ENCODE results near the gene SMC1A.

GRCh38 chrX:53354669-53355068 lies 67.8 kb downstream of the SMC1A start:
- TF ChIP-seq, protein P1, sequence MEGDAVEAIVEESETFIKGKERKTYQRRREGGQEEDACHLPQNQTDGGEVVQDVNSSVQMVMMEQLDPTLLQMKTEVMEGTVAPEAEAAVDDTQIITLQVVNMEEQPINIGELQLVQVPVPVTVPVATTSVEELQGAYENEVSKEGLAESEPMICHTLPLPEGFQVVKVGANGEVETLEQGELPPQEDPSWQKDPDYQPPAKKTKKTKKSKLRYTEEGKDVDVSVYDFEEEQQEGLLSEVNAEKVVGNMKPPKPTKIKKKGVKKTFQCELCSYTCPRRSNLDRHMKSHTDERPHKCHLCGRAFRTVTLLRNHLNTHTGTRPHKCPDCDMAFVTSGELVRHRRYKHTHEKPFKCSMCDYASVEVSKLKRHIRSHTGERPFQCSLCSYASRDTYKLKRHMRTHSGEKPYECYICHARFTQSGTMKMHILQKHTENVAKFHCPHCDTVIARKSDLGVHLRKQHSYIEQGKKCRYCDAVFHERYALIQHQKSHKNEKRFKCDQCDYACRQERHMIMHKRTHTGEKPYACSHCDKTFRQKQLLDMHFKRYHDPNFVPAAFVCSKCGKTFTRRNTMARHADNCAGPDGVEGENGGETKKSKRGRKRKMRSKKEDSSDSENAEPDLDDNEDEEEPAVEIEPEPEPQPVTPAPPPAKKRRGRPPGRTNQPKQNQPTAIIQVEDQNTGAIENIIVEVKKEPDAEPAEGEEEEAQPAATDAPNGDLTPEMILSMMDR (IDR thresholded peaks at IDR 0.05): no peak
- no peak for TF ChIP-seq POLR2A (IDR thresholded peaks at IDR 0.05)
